Thyroid gland (tissue), 4 donors: ENCODE measurements around the gene CLPX.

Experiments
- POLR2A ChIP-seq, 2 donors: fragments of 450-650 bp; IDR thresholded peaks; one replicate each; pipeline ENCODE4 v1.6.1; 2017; ENCODE audit warnings: antibody characterized with exemption in 2 of 2, mild to moderate bottlenecking in 2 of 2, moderate library complexity in 1 of 2
- TF ChIP-seq, protein P1 (sequence below), 6 experiments: fragments of 200-600 bp in 3 of 6; fragments of 450-650 bp in 3 of 6; sonication (generic) in 3 of 6; IDR thresholded peaks; one replicate each; pipeline ENCODE4 v1.5.1; 2016 to 2019; ENCODE audit warnings: antibody characterized with exemption in 6 of 6, mild to moderate bottlenecking in 2 of 6, inconsistent platforms in 1 of 6, moderate library complexity in 1 of 6

DNA sequence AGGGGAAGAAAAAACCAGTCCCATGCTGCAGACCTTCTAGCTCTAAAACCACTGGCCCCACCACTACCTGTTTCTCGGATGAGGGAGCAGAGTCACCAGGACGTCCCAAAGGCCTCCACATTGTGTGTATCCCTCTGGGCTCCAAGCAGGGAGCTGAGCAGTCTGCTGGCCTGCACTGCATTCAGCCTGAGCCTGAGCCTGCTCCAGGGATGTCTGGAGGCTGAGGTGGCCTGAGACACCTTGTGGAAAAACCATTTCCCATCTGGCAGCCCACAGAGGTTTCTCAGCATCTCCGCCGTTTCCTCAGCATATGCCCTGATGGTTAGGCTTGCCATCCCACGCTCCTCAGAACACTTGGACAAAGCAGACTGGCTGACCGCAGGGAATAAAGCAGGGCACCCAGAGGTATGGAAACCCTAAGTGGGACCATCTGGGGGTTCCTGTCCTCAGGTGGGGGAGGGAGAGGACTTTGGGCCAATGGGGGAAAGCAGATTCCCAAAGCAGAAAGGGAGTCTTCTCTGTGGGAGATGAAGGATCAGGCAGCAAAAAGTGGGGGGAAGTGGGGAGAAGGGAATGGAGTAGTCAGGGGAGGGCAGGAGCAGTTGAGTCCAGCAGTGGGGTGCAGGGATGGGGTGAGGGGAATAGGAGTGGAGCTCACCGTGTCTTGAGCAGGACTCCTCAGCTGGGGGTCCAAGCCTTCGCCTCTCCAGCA is 25.8 kb upstream of the CLPX start, which contains the start of gene CILP:
- TF ChIP-seq, protein P1, sequence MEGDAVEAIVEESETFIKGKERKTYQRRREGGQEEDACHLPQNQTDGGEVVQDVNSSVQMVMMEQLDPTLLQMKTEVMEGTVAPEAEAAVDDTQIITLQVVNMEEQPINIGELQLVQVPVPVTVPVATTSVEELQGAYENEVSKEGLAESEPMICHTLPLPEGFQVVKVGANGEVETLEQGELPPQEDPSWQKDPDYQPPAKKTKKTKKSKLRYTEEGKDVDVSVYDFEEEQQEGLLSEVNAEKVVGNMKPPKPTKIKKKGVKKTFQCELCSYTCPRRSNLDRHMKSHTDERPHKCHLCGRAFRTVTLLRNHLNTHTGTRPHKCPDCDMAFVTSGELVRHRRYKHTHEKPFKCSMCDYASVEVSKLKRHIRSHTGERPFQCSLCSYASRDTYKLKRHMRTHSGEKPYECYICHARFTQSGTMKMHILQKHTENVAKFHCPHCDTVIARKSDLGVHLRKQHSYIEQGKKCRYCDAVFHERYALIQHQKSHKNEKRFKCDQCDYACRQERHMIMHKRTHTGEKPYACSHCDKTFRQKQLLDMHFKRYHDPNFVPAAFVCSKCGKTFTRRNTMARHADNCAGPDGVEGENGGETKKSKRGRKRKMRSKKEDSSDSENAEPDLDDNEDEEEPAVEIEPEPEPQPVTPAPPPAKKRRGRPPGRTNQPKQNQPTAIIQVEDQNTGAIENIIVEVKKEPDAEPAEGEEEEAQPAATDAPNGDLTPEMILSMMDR (IDR thresholded peaks at IDR 0.05) = no peak
- TF ChIP-seq POLR2A (IDR thresholded peaks at IDR 0.05) = no peak
